Left cardiac atrium (tissue), 4 donors: ENCODE data around the gene BPIFB2. TPM values are rescaled to one million over a fixed set of nuclear protein-coding genes. Genes with fewer than 3 reads are reported as not detected.
"Not testable (repeated sequence)": the region's sequence is repeated elsewhere in the genome, so short reads cannot be mapped to it uniquely, and the experiment has no call there.

ENCODE experiments used
- ATAC-seq, 2 donors: fragments of 200-7000 bp; cut with Tn5 transposase; one replicate each; pipeline ENCODE4 v1.9.1; 2020; ENCODE audit warnings: mild to moderate bottlenecking in 2 of 2, moderate library complexity in 2 of 2
- DNase-seq: peaks from one replicate; pipeline ENCODE4 v3.0.0-alpha.2; 2020
- intact Hi-C, 2 donors: fragments of 100-400 bp; cut with DNase I; formaldehyde crosslinking; loops; one replicate each; pipeline versions ENCODE4 v1.14.1 to v1.15.1; 2022 to 2023
- total RNA-seq, 2 donors: library from RNA; stranded (reverse); fragmentation: NEBNext Ultra II Directional; extraction: Animal tissue kit (Norgen Biotek cat#: 25700); gene quantifications; one replicate each; pipeline ENCODE4 v1.2.1, GENCODE V29; 2021
- donor health status: DM: no; HTN: yes; CAD: no.
- donor health status: DM: no; HTN: yes; CAD: no; lungs with severe emphysema.
- donor health status: DM: yes; HTN: yes; CAD: no.
- donor health status: Dilated cardiomyopathy.

Gene BPIFB2
- total RNA-seq, 2 donors from 2014 or later, result not detected

DNA sequence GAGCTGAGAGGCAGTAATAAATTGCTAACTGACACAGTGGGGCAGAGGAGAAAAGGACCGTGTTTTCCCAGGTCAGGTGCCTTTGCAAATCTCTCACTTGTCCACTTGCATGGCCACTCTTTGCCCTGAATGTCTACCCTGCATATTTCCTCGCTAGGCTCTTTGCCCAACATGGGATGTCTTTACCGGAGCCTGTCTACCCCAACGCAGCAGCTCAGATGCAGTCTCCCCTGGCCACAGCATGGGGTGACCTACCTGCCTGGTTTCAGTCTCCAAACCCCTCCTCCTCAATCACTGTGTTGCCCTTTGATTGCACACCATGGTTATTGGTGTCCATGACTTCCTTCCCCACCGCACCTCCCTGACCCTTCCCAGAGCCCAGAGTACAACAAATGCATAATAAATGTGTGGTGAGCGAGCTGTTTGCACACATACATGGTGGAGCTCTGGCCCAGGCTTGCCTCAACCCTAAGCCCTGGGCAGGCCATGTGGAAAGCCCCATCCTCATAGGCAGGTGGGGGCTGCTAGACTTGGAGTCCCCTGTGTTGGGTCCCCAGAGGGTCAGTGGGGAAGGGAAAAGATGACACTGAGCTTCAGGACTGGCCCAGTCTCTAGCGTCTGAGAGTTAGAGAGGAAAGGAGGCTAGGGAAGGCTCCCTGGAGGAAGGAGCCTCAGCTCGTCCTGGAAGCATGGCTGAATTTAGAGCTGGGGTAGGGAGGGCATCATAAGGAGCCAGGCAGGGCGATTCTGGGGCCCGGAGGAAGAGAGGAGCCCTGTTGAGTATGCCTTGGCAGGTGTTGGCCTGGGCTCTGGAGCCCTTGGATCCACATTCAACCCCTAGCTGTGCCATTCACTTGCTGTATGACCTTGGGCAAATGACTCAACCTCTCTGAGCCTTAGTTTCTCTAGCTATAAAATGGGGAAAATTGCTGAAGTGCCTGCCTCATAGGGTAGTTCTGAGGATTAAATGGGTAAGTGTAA, 19.6 kb downstream of the BPIFB2 start:
- intact Hi-C loops, result no loop called here
- no peak for DNase-seq
- ATAC-seq, result no peak

GRCh38 chr20:33027769-33028751, 20.6 kb downstream of the BPIFB2 start:
- intact Hi-C loops, result no loop called here
- DNase-seq, result no peak
- no peak for ATAC-seq

GRCh38 chr20:33028875-33029274, 21.4 kb downstream of the BPIFB2 start:
- ATAC-seq (no peak), DNase-seq (no peak)
- intact Hi-C loops, result no loop called here

DNA sequence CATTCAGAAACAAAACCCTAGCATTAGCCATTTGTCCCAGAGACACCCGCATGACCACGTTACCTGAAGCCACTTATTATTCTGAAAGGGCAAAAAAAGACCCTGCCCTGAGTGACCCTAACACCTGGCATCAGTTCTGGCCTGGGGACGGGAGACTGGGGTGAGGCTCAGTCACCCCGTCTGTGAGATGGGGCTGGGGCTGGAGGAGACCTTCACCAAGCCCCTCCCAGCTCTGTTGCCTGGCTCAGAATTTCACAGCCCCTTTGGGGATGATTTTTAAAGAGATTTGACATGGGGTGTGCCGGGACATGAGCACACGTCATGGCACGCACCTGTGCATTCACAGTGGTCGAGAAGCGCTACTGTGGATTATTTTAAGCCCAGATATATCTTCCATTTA, 22.6 kb downstream of the BPIFB2 start:
- ATAC-seq (no peak), DNase-seq (no peak)
- intact Hi-C loops, result no loop called here

DNA sequence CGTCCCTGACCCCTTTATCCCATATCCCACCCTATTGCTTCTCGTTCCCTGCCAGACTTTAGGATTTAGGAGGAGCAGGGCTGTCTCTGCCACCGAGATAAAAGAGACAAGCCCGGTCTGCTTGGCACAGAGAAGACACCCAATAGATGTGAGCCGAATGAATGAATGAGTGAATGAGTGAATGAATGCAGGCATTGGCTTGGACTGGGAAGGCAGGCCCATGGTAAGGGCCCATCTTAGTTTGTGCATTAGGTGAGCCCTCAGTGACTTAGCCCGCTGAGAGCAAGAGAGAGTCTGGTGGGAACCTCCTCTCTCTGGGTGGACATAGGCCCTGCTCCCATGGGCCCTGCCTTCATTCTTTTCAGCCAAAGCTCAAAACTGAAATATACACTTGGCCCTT, 23.1 kb downstream of the BPIFB2 start:
- ATAC-seq, result no peak
- no peak for DNase-seq
- intact Hi-C loops, result no loop called here

- DNase-seq (no peak), ATAC-seq (no peak)
- intact Hi-C loops, result no loop called here
Measured at GRCh38 chr20:33031531-33031930, 24.0 kb downstream of the BPIFB2 start, which contains the start of gene BPIFB6. BPIFB6 (plus strand) TSS chr20:33031648; CDS start chr20:33031648, 0 bp downstream.

DNA sequence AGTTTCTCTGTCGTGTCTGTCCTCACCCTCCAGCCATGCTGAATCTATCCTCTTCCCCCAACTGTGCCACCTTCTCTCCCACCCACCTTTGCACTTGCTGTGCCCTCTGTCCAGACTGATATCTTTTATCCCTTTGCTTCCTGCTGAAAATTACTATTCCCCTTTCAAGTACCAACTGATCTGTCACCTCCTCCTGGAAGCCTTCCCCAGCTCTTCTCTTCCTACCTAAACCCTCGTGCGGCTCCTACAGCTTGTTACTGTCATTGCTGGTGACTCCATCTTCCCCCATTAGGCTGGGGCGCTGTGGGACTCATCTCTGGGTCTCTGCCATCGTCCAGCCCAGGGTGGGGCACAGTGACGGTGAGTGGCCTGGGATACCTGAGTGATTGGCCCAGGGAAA, 25.1 kb downstream of the BPIFB2 start:
- DNase-seq (no peak), ATAC-seq (no peak)
- intact Hi-C loops, result no loop called here

DNA sequence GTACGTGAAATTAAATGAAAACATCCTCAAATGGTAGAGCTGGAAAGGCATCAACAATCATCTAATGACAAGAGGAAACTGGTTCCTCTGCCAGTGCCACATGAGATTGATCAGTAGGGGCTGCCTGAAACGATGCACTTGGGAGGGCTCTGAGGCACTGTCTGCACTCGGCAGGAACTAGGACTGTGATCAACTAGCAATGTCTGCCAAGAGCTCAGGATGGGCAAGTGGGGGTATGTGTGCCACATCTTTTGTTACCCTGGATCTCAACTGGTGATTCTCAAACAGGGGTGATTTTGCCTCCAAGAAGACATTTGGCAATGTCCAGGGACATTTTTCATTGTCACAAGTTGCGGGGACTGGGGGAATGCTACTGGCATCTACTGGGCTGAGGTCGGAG, 25.9 kb downstream of the BPIFB2 start:
- intact Hi-C loops, result no loop called here
- ATAC-seq (no peak), DNase-seq (no peak)

DNA sequence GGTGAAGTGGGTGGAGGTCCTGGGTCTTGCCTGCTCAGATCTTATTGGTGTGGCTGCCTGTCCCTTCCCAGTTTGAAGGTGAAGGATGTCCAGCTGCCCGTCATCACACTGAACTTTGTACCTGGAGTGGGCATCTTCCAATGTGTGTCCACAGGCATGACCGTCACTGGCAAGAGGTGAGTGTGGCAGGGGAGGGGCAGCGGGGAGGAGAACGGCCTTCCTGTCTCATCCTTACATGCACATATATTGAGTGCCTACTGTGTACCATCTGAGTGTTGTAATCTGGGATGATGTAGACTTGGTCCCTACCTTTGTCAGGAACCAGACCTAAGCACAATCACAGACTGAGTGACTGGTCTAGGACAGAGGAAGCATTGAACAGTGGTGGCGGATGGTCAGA, 26.6 kb downstream of the BPIFB2 start:
- no peak for DNase-seq
- intact Hi-C loops, result no loop called here

GRCh38 chr20:33034901-33035492, 27.5 kb downstream of the BPIFB2 start:
- ATAC-seq, result no peak
- DNase-seq, result no peak
- intact Hi-C loops, result no loop called here

More for the DNA sequence above, 26.6 kb downstream of the BPIFB2 start:
- no peak for ATAC-seq

DNA sequence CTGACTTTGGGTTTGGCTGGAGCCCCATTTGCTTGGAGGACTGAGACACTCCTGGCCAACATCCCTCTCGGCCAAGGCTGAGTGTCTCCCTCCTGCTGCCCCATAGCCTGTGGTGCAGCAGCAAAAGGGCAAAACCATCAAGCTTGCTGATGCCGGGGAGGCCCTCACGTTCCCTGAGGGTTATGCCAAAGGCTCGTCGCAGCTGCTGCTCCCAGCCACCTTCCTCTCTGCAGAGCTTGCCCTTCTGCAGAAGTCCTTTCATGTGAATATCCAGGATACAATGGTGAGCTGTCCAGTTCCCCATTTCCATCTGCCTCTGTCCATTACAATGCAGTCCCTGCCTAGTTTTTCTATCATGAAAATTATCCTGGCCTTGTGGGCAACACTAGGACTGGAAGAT, 30.0 kb downstream of the BPIFB2 start:
- intact Hi-C loops, result no loop called here
- ATAC-seq, result no peak
- DNase-seq, result no peak

DNA sequence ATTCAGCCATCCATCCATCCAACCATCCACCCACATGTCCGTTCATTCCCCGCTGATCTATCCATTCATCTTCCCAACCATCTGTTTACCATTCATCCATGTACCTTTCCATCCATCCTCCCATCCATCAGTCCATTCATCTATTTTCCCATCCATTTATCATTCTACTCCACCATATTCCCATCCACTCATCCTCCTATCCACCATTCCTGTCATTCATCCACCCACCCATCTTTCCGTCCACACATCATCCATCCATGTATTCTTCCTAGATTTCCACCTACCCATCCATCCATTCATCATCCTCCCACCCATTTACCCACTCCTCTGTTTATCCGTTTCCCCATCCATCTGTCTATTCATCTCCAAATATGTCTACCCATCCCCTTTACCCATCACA, 30.7 kb downstream of the BPIFB2 start:
- intact Hi-C loops, result no loop called here
- DNase-seq (no peak), ATAC-seq (no peak)

DNA sequence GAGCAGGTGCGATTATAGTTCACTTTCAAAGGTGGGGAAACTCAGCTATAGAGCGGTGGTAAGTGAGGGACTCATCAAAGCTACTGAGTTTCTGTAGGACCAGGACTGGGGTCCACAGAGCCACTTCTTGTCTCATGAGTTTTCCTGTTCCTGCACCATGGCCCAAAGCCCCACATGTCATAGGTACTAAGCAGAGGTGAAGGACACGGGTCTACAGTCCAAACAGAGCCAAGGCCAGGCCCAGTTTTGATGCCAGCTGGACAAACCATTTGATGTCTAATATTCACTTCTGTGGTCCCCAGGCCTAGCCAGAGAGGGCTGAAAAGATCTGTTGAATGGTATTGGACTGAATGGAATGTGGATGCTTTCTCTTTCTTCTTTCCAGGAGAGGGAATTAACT, 34.9 kb downstream of the BPIFB2 start:
- DNase-seq (no peak), ATAC-seq (no peak)
- intact Hi-C loops, result no loop called here

GRCh38 chr20:33042983-33043730, 35.7 kb downstream of the BPIFB2 start:
- no peak for DNase-seq
- intact Hi-C loops, result no loop called here
- no peak for ATAC-seq

GRCh38 chr20:33043731-33044181, 36.3 kb downstream of the BPIFB2 start:
- DNase-seq, result no peak
- no peak for ATAC-seq
- intact Hi-C loops, result no loop called here

GRCh38 chr20:33045129-33045721, 37.7 kb downstream of the BPIFB2 start:
- ATAC-seq, DNase-seq, intact Hi-C loops: not testable (repeated sequence)

- DNase-seq (no peak), ATAC-seq (no peak)
- intact Hi-C loops, result no loop called here
Measured at GRCh38 chr20:33046412-33046811, 38.9 kb downstream of the BPIFB2 start.

- intact Hi-C loops, result no loop called here
- no peak for ATAC-seq
- DNase-seq, result no peak
Measured at GRCh38 chr20:33051333-33051732, 43.8 kb downstream of the BPIFB2 start.
